Activated CD4-positive, alpha-beta T cell treated with anti-CD3 and anti-CD28 coated beads, Interleukin-2, amount 50 U/mL, for 24 hours (primary cell): ENCODE data around the gene NAV2.

Experiments used
- DNase-seq, 2 donors: peaks; one replicate each; pipeline ENCODE4 v3.0.0-alpha.2; 2020; ENCODE audit warnings: low read depth in 1 of 2, low spot score in 1 of 2

Gene NAV2

GRCh38 chr11:20031155-20032001, 318.7 kb downstream of the NAV2 start:
- no peak for DNase-seq

DNA sequence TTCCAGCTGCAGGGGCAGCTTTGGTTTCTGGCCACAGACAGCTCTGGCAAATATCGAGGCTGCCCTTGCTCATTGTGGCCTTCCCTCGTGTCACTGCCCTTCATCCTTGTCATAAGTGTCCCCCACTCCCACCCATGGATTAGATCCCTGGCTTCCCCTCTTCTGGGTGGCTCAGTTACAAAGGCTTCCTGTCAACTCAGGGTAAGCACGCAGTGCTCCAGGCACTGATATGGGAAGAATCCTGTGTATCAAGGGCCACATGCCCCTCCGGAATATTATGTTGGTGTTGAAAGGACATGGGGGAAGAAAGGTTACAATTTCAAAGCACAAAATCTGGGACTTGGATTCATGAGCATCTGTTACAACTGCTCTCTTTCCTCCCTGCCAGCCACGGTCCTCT, 319.5 kb downstream of the NAV2 start:
- no peak for DNase-seq

GRCh38 chr11:20032577-20033260, 320.1 kb downstream of the NAV2 start:
- DNase-seq: no peak

- DNase-seq: no peak
Observed at GRCh38 chr11:20033806-20034205, 321.2 kb downstream of the NAV2 start.

GRCh38 chr11:20034941-20035340, 322.3 kb downstream of the NAV2 start:
- no peak for DNase-seq

GRCh38 chr11:20035375-20035700, 322.7 kb downstream of the NAV2 start:
- no peak for DNase-seq

DNA sequence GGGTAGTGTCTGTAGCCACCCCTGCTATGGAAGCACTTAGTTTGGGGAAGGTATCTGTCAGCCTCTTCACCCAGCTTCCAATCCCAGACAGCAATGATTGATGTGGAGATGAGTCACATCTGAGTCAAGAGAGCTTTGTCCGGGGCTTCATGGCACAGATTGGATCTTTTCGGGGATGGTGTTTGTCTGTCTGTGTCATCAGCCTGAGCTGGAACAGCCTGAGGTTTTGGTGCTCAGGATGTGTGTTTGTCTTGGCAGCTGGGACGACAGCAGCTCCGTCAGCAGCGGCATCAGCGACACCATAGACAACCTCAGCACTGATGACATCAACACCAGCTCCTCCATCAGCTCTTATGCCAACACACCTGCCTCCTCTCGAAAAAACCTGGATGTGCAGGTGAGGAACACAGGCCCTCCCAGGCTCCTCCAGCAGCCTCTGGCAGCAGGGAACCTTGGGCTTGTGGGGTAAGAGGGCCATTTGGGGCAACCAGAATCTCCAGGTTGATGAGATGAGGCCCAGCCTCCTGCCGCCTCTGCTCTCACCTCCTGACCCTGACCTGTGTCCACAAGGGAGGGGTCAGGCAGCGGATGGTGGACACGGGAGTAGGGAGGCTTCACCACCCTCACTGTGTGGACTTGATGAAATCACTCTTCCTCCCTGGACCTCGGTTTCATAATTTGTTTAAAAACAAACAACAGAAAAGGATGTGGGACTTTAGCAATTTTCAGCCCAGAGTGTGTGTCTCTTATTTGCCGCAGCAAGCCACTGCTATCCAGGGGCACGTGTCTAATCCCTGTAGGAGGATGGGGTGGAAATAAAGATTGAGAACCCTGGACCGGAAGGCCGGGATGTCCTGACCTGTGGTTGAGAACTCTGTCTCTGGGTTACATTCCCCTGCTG, 323.3 kb downstream of the NAV2 start:
- no peak for DNase-seq

- DNase-seq: no peak
Observed at GRCh38 chr11:20036626-20037335, 324.1 kb downstream of the NAV2 start.

DNA sequence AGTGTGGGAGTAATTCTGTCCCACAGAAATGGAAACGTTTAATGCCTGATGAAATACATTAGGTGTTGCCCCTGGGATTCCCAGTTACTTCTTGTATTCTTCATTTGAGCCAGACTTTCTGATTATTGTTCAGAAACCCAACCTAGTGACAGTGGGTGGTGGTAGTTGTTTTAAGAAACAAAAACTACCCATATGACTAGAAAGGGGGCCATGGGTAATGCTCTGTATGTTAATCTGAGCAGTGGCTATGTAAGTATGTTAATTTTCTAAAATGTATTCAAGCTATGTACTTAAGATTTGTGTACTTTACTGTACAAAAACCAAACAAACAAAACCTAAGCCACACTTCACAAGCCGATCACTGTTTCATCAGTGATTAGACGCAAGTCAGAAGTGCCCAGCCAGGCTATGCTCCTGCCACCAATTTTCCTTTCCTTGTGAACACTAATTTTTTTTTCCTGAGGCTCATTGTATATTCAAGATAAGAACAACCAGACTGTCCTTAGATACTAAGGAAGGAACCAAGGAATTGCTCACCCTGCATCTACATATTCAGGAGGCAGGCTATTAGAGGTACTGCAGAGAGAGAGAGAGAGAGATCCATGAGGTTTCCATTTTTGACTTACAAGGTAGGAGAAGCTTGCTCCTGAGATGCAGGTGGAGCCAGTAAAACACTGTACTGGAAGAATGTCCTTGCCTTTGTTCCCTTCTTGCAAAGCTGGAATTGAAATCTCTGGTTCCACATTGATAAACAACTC, 324.9 kb downstream of the NAV2 start:
- no peak for DNase-seq

- no peak for DNase-seq
Observed at GRCh38 chr11:20038412-20038811, 325.8 kb downstream of the NAV2 start.

GRCh38 chr11:20038972-20039371, 326.3 kb downstream of the NAV2 start:
- no peak for DNase-seq

DNA sequence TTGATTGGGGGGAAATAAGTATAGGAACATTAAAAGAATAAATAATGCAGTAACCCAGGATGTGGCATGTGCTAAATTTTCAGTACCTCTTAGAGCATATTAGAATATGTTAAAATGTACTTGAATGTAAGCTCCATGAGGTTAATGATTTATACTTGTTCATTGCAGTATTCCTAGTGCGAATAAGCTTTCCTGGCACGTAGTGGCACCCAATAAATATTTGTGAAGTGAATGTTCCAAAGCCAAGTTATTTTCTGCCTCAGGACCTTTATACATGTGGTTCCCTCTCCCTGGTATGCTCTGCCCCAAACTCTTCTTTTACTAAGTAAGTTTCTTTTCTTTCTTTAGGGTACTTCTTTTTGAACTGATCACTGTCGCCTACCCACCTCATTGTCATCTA, 328.9 kb downstream of the NAV2 start:
- no peak for DNase-seq

- DNase-seq: no peak
Observed at GRCh38 chr11:20042045-20042639, 329.5 kb downstream of the NAV2 start.

DNA sequence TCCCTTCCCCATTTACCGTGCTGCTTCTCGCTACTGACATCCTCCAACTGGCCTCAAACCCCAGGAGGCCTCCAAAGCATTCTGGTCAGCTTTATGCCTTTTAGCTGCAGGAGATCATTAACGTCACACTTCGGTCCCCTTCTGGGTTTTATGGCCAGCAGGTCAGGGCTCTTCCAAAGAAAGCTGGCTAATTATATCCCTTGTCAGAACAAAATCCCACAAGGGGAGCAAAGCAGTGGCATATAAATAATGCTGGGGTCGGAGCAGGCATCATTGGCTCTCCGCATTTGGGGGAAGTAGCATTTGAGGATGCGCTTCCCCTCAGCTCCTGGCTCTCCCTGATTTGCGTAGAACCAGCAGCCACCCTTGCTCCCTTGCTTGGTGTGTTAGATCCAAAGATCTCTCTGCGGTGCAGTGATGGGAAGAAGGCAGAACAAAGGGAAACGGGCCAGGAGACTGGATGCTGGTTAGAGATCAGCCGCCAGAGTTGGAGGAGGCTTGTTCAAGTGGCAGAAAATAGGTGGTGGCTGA, 330.2 kb downstream of the NAV2 start:
- DNase-seq: no peak

- DNase-seq: no peak
Observed at GRCh38 chr11:20043992-20044391, 331.4 kb downstream of the NAV2 start.

DNA sequence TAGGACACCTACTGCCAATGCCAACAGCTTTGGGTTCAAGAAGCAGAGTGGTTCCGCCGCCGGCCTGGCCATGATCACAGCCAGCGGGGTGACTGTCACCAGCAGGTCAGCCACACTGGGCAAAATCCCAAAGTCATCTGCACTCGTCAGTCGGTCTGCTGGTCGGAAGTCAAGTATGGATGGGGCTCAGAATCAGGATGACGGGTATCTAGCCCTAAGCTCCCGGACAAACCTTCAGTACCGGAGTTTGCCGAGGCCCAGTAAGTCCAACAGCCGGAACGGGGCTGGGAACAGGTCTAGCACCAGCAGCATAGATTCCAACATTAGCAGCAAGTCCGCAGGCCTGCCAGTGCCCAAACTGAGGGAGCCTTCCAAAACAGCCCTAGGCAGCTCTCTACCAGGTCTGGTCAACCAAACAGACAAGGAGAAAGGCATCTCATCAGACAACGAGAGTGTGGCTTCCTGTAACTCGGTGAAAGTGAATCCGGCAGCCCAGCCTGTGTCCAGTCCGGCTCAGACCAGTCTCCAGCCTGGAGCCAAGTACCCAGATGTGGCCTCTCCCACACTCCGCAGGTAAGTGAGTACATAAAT, 332.6 kb downstream of the NAV2 start:
- DNase-seq: no peak

DNA sequence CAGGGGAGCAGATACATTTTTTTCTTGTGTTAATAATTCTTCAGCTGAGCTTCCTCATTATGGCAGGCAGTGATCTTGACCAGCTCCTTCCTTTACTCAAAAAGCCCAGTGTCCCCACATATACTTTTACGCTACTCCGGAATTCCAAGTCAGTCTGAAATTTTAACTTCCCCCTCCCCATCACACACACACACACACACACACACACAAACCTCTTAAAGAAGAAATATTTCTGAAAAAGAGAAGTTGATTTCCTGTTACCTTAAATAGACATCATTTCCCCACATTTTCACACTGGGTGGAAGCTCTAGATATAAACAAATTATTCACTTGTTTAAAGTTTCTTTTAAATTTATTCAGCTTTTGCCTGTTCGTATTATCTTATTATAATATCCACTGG, 333.8 kb downstream of the NAV2 start:
- no peak for DNase-seq

DNA sequence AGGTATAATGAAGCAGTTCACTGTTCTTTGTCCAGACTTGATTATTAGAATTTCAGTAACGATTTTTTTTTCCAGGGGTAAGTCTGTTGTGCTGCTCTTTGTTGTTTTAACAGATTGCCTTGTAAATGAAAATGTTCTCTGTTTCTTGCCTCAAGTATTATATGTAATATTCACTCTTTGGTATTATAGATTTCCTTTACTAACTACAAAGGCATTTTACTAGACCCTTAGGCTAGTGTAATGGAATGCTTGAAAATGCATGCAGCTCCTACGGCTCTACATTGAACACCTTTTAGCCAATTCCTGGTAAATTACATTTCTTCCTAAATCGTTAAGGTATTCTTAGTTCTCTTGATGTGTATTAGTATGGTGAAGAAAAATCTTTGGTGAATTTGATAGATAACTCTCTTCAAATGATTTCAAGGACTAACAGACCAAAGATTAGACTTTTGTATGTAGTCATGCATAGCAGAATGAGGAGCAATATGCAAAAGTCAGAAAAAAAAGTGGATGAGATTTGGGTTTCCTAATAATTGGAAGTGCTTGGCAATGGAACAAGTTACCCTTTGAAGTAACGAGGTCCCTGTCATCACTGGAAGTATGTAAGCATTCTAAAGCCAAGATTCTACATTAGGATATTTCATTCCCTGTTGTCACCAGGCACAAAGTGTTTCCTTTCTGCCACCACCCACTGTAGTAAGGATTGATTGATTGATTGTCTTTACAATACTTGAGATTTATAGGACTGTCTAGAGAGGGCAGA, 334.6 kb downstream of the NAV2 start:
- DNase-seq: no peak

DNA sequence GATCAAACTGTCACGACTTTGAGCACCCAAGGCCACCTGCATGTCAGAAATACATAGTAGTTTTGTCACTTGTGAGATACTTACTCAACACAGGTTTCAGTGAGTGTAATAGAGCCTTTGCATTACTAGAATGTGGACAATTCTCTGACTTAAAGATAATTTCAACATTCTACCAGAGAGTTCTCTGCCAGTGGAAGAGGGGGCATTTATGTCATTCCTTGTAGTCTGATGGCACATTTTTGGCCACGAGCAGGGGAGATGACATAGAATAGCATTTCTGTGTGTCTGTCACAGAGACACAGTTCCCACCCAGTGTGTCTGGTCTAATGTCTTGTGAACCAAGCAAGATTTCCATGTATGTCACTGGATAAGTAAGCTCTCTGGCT, 335.1 kb downstream of the NAV2 start:
- DNase-seq: no peak
